Ammon's horn (tissue), 1 donor: ENCODE measurements around the gene EEFSEC.

ENCODE experiments used
- DNase-seq: peaks from one replicate; pipeline ENCODE4 v3.0.0-alpha.2; 2016; ENCODE audit warnings: low spot score

Gene EEFSEC

GRCh38 chr3:128392021-128392420 lies 238.7 kb downstream of the EEFSEC start:
- no peak for DNase-seq

- DNase-seq: no peak
Observed at GRCh38 chr3:128392818-128393544, 239.7 kb downstream of the EEFSEC start.

- DNase-seq: no peak
Observed at GRCh38 chr3:128394033-128394432, 240.8 kb downstream of the EEFSEC start.

- no peak for DNase-seq
Observed at GRCh38 chr3:128395046-128395445, 241.8 kb downstream of the EEFSEC start.

GRCh38 chr3:128395500-128396162 lies 242.3 kb downstream of the EEFSEC start:
- DNase-seq: peak; percentile 54

- no peak for DNase-seq
Observed at GRCh38 chr3:128397484-128397883, 244.2 kb downstream of the EEFSEC start.

- DNase-seq: no peak
Observed at GRCh38 chr3:128398586-128398985, 245.3 kb downstream of the EEFSEC start.

GRCh38 chr3:128399221-128399915 lies 246.1 kb downstream of the EEFSEC start:
- no peak for DNase-seq

- DNase-seq: no peak
Observed at GRCh38 chr3:128400671-128401070, 247.4 kb downstream of the EEFSEC start.

GRCh38 chr3:128402319-128402718 lies 249.0 kb downstream of the EEFSEC start:
- no peak for DNase-seq

- no peak for DNase-seq
Observed at GRCh38 chr3:128402998-128403397, 249.7 kb downstream of the EEFSEC start.

- DNase-seq: no peak
Observed at GRCh38 chr3:128404276-128405068, 251.2 kb downstream of the EEFSEC start.

- DNase-seq: no peak
Observed at GRCh38 chr3:128405554-128406277, 252.4 kb downstream of the EEFSEC start.

- DNase-seq: no peak
Observed at GRCh38 chr3:128407247-128407646, 254.0 kb downstream of the EEFSEC start.

GRCh38 chr3:128408012-128408692 lies 254.9 kb downstream of the EEFSEC start:
- DNase-seq: no peak

- DNase-seq: peak; percentile 16
Observed at GRCh38 chr3:128408693-128409623, 255.7 kb downstream of the EEFSEC start.

- DNase-seq: no peak
Observed at GRCh38 chr3:128409624-128410581, 256.6 kb downstream of the EEFSEC start.
